GM21367 (cell line): Measurements from ENCODE around the gene SH3BP2.

ENCODE experiments used
- ATAC-seq: cut with Tn5 transposase; IDR thresholded peaks from one replicate; pipeline ENCODE4 v1.9.1; 2021; ENCODE audit not compliant: unreplicated experiment

SH3BP2 gene

DNA sequence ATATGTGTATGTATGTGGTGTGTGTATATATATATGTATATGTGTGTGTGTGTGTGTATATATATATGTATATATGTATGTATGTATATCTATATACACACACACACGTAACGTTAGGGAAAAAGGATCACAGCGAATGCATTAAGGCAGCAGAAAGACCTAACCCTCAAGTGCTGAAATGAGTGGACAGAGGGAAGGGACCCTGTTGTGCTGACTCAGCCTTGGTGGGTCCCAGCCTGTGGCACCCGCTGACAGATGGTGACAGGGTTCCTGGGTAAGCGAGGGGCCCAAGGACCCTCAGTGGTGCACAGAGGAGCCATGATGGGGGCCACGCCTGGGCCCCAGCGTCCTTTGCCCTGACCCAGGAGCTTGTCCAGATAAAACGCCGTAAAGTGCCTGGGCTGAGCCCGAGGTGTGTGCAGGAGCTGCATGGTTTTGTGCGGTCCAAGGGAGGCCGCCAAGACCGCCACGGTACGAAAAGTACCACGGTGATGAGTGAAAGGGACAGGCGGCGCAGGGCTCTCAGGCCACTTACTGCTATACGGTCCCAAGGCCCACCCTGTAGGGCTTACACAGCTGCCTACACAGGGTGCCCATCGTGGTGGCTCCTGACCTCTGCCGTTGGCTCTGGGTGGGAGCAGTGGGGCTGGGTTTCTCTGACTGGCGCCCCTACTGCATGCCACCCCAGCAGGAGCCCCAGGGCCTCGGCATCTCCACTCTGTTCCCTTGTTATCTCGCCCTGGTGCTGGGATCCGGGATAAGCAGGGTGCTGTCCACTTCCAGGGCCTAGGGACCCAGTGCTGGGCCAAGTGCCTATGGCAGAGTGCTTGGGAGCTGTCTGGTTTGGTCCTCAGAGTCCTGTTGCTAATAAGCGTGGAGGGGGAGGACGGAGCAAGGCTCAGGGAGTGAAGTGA is 10.0 kb downstream of the SH3BP2 start:
- no peak for ATAC-seq

DNA sequence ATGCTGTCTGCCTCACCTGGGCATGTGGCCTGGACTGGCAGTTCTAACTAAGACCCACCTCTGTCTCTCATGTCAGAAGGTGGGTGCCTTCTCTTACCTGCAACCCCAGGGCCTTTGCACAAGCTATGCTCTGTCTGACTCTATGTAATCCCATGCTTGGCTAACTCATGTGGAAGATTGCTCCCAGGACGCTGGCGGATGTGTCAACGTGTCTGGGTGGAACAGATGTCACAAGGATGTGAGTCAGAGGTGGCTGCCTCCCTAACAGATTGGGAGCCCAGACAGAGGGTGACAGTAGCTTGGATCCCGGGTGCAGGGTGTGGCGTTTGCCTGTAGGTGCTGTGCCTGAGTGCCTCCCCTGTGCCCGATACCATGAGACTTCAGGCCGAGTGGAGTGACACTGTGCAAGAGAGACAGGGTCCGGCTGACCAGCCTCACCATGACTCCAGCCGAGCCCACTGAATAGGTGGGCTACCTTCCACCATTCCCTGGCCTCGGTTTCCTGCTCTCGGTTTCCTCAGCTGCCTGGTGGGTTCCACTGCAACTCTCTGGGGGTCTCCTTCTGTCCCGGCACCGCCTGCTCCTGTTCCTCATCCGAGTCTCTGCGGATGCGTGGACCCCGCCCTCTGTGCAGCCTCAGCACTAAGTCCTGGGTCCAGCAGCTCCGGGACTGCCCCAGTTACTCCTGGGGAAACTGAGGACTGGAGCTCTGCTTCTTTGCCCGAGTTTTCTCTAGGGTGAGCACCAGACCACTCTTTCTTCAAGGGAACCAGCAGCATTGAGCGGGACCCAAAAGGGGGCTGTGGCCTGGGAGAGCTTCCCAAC is 11.0 kb downstream of the SH3BP2 start:
- ATAC-seq, result no peak

GRCh38 chr4:2804449-2804972 is 11.6 kb downstream of the SH3BP2 start:
- ATAC-seq, result no peak

- no peak for ATAC-seq
These were observed 12.2 kb downstream of the SH3BP2 start for GRCh38 chr4:2804973-2805501.

- ATAC-seq, result no peak
These were observed 13.0 kb downstream of the SH3BP2 start for GRCh38 chr4:2805712-2806389.

- no peak for ATAC-seq
These were observed 13.8 kb downstream of the SH3BP2 start for GRCh38 chr4:2806390-2807355.

DNA sequence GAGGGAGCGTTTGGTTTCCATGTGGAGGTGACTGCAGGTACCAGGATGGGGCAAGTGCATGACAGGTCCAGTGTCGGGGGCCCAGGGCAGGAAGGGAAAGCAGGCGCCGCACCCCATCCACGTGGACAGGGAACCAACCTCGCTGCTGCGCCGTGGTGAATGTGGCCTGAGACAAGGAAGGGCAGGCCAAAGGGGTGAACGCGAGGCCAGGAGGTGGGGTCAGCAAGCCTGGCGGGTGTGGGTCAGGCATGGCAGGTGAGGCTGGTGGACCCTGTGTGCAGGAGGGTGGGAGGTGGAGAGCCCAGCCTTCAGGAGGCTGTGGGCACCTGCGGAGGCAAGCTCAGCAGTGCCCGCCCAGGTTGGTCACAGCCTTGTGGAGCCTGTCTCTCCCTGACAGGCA is 14.7 kb downstream of the SH3BP2 start:
- ATAC-seq, result no peak

GRCh38 chr4:2808001-2808400 is 15.1 kb downstream of the SH3BP2 start:
- ATAC-seq, result no peak

DNA sequence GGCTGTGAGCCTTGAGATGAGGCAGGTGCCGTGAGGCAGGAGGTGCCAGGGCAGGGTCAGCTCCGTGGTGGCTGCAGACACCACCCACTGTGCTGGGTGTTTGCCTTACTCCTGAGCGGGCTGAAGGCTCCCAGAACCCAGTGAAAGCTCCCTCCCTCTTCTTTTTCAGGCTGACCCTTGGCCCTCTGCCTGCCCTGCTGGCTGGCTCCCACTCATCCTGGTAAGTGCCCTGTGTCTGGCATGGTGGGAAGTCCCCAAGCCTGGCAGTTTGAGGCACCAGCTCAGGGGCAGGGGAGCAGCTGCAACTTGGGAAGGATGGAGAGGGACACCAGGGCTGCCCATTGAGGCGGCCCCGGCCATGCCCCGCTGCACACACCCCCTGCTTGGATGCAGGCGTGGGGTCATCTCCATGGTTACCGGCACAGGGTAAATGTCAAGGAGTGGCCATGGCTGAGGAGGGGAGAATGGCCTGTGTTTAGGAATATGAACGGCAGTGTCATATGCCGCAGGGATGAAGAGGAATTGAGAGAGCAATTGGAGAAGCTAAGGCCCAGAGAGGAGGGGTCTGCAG is 16.8 kb downstream of the SH3BP2 start:
- no peak for ATAC-seq

DNA sequence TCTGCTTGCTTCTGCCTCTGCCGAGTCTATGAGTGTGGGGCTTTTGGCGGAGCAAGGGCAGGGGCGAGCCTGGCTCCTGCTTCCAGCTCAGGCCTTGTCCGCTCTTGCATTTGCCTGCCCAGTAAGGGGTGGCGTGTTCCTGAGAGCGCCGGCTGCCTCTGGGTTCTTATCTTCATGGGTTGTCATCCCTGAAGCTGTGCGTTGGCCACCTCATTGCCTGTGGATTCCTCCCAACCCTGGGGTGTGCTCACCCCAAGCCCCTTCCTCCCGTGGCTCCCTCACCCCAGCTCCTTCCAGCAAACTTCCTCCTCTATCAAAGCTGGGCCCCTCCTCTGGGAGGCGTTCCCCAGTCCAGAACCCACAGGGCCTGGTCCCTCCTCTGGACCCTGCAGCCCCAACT is 17.5 kb downstream of the SH3BP2 start:
- no peak for ATAC-seq

GRCh38 chr4:2811830-2812611 is 19.1 kb downstream of the SH3BP2 start:
- ATAC-seq, result peak; percentile 43

DNA sequence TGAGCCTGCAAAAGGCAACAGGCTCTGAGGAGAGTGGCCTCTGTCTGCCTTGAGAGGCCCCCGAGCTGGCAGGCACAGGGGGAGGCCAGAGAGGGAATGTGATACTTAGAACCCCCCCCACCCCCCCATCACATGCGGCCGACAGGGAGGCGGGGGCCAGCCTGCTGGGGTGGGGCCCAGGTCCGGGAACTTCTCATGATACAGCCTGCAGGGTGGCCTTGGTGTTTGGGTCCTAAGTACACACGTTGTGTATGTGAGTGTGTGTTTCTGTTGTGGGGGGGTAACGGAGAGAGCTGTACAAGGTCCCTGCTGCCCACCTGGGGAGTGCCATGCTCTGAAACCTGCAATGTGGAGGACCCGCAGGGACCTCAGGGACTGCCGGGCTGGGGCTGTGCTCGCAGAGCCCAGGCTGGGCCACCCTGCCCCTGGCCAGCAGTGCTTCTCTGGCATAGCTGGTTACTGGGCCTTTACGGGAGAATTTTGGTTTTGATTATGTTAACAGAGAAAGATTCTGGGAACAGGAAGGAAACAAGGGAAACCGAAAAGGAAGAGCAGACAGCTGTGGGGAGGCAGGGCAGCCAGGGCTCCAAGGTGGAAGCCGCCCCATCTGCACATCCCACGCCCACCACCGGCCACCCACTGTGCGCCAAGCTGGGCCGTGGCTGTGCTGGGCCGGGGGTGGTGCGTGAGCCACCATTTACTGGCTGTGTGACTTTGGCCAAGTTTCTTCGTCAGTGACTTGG is 19.9 kb downstream of the SH3BP2 start:
- no peak for ATAC-seq

DNA sequence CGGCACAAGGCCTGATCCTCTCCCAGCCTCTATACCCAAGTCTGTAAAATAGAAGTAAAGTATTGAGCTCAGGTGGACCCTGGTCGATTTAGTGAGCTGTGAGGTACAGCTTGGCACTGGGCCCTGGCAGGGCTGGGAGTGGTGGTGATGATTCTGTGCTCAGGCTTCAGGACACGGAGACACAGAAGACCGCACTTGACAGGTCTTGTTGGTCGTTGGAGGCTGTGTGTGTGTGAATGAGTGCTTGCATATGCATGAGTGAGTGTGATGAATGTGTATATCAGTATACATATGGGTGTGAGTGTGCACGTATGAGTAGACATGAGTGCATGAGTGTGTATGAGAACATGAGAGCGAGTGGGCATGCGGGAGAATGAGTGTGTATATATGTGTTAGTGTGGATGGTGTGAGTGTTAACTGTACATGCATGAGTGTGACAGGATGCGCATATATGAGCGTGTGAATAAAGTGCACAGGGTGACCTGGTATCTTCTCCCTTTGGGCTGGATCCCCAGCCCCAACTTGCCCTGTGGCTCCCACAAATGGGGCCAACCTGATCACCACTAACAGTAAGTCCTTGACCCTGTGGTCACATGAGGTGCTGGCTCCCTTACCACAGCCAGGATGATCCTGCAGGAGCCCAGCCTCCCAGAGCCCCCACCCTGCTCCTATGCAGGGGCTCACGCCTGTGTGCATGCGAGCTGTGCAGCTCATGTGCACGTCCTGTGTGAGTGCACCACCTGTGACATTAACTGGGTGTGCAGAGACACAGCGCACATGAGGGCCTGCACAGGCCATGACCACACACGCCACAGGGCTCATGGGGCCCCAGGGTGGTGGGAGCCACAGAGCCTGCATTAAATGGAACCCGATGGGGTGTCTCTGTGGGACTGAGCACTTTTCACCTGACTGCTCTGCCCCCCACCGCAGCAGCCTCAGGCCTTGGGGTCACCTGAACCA is 20.8 kb downstream of the SH3BP2 start:
- no peak for ATAC-seq

GRCh38 chr4:2814627-2815270 is 21.9 kb downstream of the SH3BP2 start:
- ATAC-seq, result no peak

DNA sequence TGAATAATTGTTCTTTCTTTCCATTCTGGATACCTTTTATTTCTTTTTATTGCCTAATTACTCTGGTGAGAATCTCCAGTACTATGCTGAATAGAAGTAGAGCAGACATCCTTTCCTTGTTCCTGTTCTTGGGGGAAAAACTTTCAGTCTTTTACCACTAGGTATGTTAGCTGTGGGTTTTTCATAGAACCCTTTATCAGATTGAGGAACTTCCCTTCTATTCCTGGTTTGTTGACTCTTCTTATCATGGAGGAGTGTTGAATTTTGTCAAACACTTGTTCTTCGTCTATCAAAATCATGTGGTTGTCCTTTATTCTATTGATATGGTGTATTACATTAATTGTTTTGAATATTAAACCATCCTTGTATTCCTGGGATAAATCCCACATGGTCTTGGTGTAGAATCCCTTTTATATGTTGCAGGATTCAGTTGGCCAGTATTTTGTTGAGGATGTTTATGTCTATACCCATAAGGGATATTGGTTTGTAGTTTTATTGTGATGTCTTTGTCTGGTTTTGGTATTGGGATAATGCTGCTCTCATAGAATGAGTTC is 23.6 kb downstream of the SH3BP2 start:
- ATAC-seq, result no peak

- ATAC-seq, result no peak
These were observed 24.3 kb downstream of the SH3BP2 start for GRCh38 chr4:2817137-2817536.
